GM13977 (cell line): ENCODE measurements around the gene CCNE1.
A peak's percentile ranks its signal among the peaks of the same experiment; 100 is the strongest.
"Not testable (repeated sequence)": the region's sequence is repeated elsewhere in the genome, so short reads cannot be mapped to it uniquely, and the experiment has no call there.

Experiments
- DNase-seq: peaks from one replicate; pipeline ENCODE4 v3.0.0; 2012; ENCODE audit warnings: low spot score
- in situ Hi-C: fragments of 300-500 bp; cut with MboI; formaldehyde crosslinking; loops from one replicate; pipeline ENCODE4 v1.12.0; 2022; ENCODE audit warnings: low sequenced_read_pairs, low pct_unique_long_range_greater_than_20kb, mixed read lengths, inconsistent platforms; ENCODE audit not compliant: unreplicated experiment
- TF ChIP-seq, protein P1 (sequence below): IDR thresholded peaks from 2 replicates; pipeline ENCODE4 v1.5.1; 2012; ENCODE audit warnings: mild to moderate bottlenecking, control low read depth; ENCODE audit not compliant: insufficient read depth; ENCODE audit errors: extremely low read depth, missing control alignments

Gene CCNE1

DNA sequence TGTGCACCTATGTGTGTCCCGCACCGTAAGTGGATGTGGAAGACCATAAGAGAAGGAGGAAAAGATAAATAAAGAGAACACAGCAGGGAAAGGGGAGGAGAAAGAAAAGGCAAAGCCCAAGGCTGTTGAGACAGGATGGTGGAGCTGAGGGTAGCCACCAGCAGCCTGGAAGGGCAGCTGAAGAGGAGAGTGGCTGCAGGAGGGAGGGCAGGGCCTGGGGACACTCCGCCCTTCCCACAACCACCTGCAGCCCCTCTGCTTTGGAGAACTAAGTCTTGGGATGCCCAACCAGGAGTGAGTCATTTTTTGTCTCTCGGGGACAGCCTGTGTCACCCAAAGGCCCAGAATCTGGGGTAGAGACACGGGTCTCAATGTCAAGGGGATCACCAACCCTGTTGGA, 26.4 kb upstream of the CCNE1 start:
- in situ Hi-C loops: no loop called here
- TF ChIP-seq, protein P1, sequence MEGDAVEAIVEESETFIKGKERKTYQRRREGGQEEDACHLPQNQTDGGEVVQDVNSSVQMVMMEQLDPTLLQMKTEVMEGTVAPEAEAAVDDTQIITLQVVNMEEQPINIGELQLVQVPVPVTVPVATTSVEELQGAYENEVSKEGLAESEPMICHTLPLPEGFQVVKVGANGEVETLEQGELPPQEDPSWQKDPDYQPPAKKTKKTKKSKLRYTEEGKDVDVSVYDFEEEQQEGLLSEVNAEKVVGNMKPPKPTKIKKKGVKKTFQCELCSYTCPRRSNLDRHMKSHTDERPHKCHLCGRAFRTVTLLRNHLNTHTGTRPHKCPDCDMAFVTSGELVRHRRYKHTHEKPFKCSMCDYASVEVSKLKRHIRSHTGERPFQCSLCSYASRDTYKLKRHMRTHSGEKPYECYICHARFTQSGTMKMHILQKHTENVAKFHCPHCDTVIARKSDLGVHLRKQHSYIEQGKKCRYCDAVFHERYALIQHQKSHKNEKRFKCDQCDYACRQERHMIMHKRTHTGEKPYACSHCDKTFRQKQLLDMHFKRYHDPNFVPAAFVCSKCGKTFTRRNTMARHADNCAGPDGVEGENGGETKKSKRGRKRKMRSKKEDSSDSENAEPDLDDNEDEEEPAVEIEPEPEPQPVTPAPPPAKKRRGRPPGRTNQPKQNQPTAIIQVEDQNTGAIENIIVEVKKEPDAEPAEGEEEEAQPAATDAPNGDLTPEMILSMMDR: no peak
- DNase-seq: no peak

DNA sequence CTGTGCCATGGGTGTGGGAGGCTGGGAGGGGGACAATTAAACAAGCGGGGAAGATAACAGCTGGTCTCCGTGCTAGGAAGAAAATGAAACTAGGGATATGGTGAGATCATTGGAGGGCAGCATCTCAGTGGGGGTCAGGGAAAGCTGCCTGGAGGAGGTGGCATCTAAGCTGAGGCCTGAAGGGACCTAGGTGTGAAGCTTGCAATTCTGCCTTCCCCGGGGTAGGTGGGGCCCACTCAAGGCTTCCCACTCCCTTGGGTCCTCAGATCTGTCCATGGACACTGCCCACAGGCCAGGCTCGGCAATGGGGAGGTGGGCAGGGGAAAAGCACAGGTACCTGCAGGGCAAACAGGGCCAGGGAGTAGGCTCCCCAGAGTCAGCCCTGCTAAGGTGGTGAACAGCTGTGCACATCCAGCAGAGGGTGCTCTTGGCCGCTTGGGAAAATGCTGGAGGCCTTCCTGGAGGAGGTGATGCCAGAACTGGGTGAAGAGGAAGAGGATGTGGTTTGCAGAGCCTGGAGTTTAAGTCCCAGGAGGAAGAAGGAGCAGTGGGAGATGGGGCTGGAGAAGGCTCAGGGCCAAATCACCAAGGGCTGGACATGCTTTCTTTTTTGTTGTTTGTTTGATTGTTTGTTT, 25.7 kb upstream of the CCNE1 start:
- peak; percentile 58 for DNase-seq
- TF ChIP-seq, protein P1: peak; percentile 52
- in situ Hi-C loops: no loop called here

DNA sequence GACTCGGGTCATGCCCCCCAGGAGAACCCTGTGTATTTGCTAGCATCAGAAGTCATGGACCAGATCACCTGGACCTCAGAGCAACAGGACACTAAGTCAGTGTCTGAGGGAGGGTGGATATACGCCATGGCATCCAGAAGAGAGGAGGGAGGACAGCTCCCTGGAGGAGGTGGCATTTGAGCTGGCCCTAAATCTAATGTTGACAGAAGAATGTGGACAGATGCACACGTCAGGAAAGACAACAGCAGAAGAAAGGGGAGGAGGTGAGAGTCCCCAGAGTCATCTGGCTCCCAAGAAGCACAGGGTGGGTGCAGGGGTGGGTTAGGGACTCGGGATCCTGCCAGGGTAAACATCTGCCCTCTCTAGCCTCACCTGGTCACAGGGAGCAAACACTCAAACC, 24.5 kb upstream of the CCNE1 start:
- TF ChIP-seq, protein P1: no peak
- no peak for DNase-seq
- in situ Hi-C loops: no loop called here

DNA sequence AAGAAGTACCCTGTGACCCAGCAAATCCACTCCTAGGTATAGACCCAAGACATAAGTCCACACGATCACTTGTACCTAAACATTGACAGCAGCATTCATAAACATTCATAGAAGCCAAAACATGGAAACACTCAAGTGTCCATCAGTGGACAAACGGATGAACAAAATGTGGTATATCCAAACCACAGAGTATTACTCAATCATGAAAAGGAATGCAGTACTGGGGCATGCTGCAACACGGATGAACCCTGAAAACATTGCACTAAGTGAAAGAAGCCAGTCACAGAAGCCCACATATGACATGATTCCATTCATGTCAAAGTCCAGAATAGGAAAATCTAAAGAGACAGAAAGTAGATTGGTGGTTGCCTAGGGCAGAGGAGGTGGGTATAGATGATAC, 22.8 kb upstream of the CCNE1 start:
- in situ Hi-C loops: no loop called here

DNA sequence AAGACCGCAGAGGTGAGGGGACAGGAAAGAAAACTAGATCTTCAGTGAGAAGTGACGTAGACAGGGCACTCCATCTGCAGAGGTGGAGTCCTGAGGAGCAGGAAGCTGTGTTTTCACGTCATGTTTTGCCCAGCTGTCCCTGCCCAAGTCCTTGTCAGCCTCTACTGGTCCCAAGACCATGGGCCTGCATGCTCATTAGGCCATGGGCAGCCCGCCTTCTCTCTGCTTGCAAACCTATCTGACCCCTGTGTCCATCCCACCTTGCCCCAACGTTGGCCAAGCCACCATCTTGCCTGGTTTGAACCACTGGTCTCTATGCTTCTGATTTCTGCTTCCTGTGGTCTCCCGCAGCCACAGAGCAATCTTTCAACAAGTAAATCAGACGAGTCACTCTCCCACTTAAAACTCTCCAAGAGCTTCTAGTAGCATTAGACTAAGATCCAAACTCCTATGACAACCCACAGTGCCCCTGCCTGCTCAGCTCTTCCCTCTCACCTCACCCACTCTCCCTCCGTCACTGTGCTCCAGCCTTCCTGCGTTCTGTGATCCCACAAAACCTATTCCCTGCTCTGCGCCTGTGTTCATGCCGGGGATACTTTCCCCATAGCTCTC, 18.6 kb upstream of the CCNE1 start:
- in situ Hi-C loops: no loop called here
- DNase-seq: no peak
- TF ChIP-seq, protein P1: no peak

More for the DNA sequence above, 22.8 kb upstream of the CCNE1 start:
- TF ChIP-seq, protein P1: no peak
- DNase-seq: no peak

DNA sequence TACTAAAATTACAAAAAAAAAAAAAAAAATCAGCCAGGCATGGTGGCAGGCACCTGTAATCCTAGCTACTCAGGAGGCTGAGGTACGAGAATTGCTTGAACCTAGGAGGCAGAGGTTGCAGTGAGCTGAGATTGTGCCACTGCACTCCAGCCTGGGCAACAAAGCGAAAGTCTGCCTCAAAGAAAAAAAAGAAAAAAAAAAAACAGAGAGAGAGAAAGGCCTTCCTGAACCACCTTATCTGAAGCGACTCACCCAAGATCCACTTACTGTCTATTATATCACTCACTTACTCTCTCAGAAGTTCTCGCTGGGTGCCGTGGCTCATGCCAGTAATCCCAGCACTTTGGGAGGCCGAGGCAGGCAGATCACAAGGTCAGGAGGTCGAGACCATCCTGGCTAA, 17.3 kb upstream of the CCNE1 start:
- in situ Hi-C loops: not testable (repeated sequence)

DNA sequence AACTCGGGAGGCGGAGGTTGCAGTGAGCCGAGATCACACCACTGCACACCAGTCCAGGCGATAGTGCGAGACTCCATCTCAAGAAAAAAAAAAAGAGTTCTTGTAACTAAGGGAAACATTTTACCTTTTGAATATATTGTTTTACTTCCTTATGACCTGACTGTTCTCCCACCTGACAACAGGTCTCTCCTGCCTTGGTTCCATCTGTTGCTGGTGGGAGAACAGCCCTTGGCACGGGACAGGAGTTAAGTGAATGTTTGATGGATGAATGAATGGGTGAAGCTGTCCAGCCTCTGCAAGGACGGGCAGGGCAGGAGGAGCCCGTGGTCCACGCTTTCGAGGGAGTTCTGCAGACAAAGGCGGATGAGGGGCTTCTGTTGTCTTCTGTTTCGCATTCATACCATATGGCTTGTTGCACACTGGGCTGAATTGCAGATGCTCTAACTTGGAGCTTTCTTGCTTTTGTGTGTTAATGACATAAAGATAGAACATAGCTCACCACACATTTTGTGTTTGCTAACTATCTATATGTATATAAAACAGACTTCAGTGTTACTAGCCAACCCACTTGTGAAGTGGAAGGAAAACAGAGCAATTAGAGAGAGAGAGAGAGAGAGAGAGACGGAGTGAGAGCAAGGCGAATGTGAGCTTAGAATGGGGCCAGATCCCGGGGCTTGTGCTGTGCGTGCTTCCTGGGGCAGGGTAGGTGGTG, 16.2 kb upstream of the CCNE1 start:
- in situ Hi-C loops: no loop called here
- TF ChIP-seq, protein P1: no peak
- DNase-seq: no peak

More for the DNA sequence above, 17.3 kb upstream of the CCNE1 start:
- not testable (repeated sequence) for DNase-seq
